Endothelial cell of umbilical vein (primary cell): Measurements from ENCODE around the gene PDCL2. TPM values are rescaled to one million over a fixed set of nuclear protein-coding genes. Genes with fewer than 3 reads are reported as not detected.
"Not testable (repeated sequence)": the region's sequence is repeated elsewhere in the genome, so short reads cannot be mapped to it uniquely, and the experiment has no call there.

Experiments used
- BruUV-seq: library from RNA; stranded (reverse); fragments of 400-500 nt; replicated peaks from 2 replicates; lab custom pipeline; 2021; lab: Mats Ljungman, UMichigan
- CTCF ChIA-PET: fragments of 300-600, 350-600 bp; sonication (Branson Sonifier 250); formaldehyde crosslinking; loops from one replicate; lab custom pipeline; 2021; ENCODE audit warnings: antibody characterized with exemption, inconsistent platforms; lab: Charles Lee
- POLR2A ChIA-PET: fragments of 300-600, 350-600 bp; sonication (Branson Sonifier 250); formaldehyde crosslinking; loops from one replicate; lab custom pipeline; 2021; ENCODE audit warnings: antibody characterized with exemption, inconsistent platforms; lab: Charles Lee
- DNase-seq: peaks from one replicate; pipeline ENCODE4 v3.0.0-alpha.2; 2011; ENCODE audit warnings: low read depth, low spot score
- FAIRE-seq: peaks from 2 replicates; lab custom pipeline; 2011; peaks lifted over from hg19 to GRCh38; lab: Jason Lieb, UNC
- H2AFZ ChIP-seq: 2 replicates; pipeline ENCODE4 v1.6.0; 2012; ENCODE audit warnings: low read depth, low read length, control low read depth, inconsistent platforms
- H3K27ac ChIP-seq: 2 replicates; pipeline ENCODE4 v1.5.1; 2011; ENCODE audit warnings: low read depth, mild to moderate bottlenecking, control low read depth, low read length, moderate library complexity; ENCODE audit not compliant: insufficient read depth
- H3K27me3 ChIP-seq, 2 experiments: 2 replicates each; pipeline versions ENCODE4 v1.6.0 to v1.6.1; 2011; ENCODE audit warnings: low read length in 2 of 2, mixed read lengths in 1 of 2; ENCODE audit not compliant: control insufficient read depth in 2 of 2, insufficient read depth in 2 of 2
- H3K36me3 ChIP-seq, 2 experiments: 2 replicates in 1 of 2; 3 replicates in 1 of 2; pipeline ENCODE4 v1.5.1; 2011; ENCODE audit warnings: low read length in 2 of 2, mild to moderate bottlenecking in 1 of 2, moderate library complexity in 1 of 2; ENCODE audit not compliant: control insufficient read depth in 2 of 2, insufficient read depth in 2 of 2; ENCODE audit errors: extremely low read depth in 1 of 2
- H3K4me1 ChIP-seq: 3 replicates; pipeline ENCODE4 v1.5.1; 2011; ENCODE audit warnings: mild to moderate bottlenecking, low read length; ENCODE audit not compliant: control insufficient read depth, insufficient read depth; ENCODE audit errors: extremely low read depth
- H3K4me2 ChIP-seq: 2 replicates; pipeline ENCODE4 v1.6.1; 2011; ENCODE audit warnings: low read length, control low read depth, mixed read lengths; ENCODE audit not compliant: insufficient read depth
- H3K4me3 ChIP-seq, 3 experiments: fragments of 200-600 bp in 1 of 3; sonication (generic), shearing (Covaris generic) in 1 of 3; replicated peaks in 1 of 3; 2 replicates each; pipeline ENCODE4 v1.5.1; 2011 to 2016; ENCODE audit warnings: control low read depth in 3 of 3, low read length in 3 of 3, mild to moderate bottlenecking in 2 of 3, inconsistent platforms in 1 of 3, low read depth in 1 of 3, moderate library complexity in 1 of 3; ENCODE audit not compliant: insufficient read depth in 1 of 3
- H3K79me2 ChIP-seq: 2 replicates; pipeline ENCODE4 v1.6.0; 2012; ENCODE audit warnings: low read length, inconsistent platforms; ENCODE audit not compliant: control insufficient read depth, insufficient read depth
- H3K9ac ChIP-seq: replicated peaks from 2 replicates; pipeline ENCODE3; 2011; ENCODE audit warnings: low read length, control low read depth; ENCODE audit not compliant: insufficient read depth; ENCODE audit errors: extremely low read depth
- H3K9me1 ChIP-seq: replicated peaks from 3 replicates; pipeline ENCODE4 v1.6.0; 2011; ENCODE audit warnings: mild to moderate bottlenecking, low read length; ENCODE audit not compliant: control insufficient read depth, insufficient read depth; ENCODE audit errors: extremely low read depth
- H3K9me3 ChIP-seq: replicated peaks from 2 replicates; pipeline ENCODE4 v1.5.1; 2012; ENCODE audit warnings: low read length, inconsistent platforms; ENCODE audit not compliant: control insufficient read depth, insufficient read depth
- H4K20me1 ChIP-seq: replicated peaks from 2 replicates; pipeline ENCODE3; 2011; ENCODE audit warnings: mild to moderate bottlenecking, low read length; ENCODE audit not compliant: control insufficient read depth, insufficient read depth; ENCODE audit errors: extremely low read depth
- EZH2 ChIP-seq: IDR thresholded peaks from 2 replicates; pipeline ENCODE4 v1.6.1; 2012; ENCODE audit warnings: borderline replicate concordance, low read depth, mild to moderate bottlenecking, moderate library complexity, low read length, inconsistent platforms; ENCODE audit not compliant: severe bottlenecking
- FOS ChIP-seq: IDR thresholded peaks from 2 replicates; pipeline ENCODE4 v1.6.1; 2011; ENCODE audit warnings: mild to moderate bottlenecking, low read length, moderate library complexity, borderline replicate concordance; ENCODE audit not compliant: insufficient read depth
- GATA2 ChIP-seq: IDR thresholded peaks from 2 replicates; pipeline ENCODE4 v1.7.0; 2011; ENCODE audit warnings: low read depth, mild to moderate bottlenecking, moderate library complexity, mixed read lengths, low read length; ENCODE audit not compliant: insufficient read length, insufficient read depth
- JUN ChIP-seq: IDR thresholded peaks from 2 replicates; pipeline ENCODE4 v1.6.1; 2011; ENCODE audit warnings: borderline replicate concordance, low read depth; ENCODE audit not compliant: insufficient read length, insufficient read depth
- MAX ChIP-seq: IDR thresholded peaks from 2 replicates; pipeline ENCODE4 v1.6.1; 2011; ENCODE audit not compliant: insufficient read depth, insufficient read length
- MYC ChIP-seq: IDR thresholded peaks from one replicate; pipeline ENCODE4 v1.6.1; 2011; ENCODE audit warnings: mild to moderate bottlenecking, low read depth, low read length
- POLR2A ChIP-seq: IDR thresholded peaks from 2 replicates; pipeline ENCODE4 v1.6.1; 2012; ENCODE audit warnings: low read depth, mild to moderate bottlenecking, control low read depth, low read length
- dilution Hi-C: fragments of 300-500 bp; cut with MboI; formaldehyde crosslinking; loops from one replicate; pipeline ENCODE4 v1.15.0; 2019; ENCODE audit warnings: low sequenced_read_pairs; ENCODE audit not compliant: extremely low pct_ligation_motif_present
- intact Hi-C: fragments of 100-400 bp; cut with micrococcal nuclease; formaldehyde crosslinking; loops from one replicate; pipeline ENCODE4 v1.10.0; 2022
- polyA plus RNA-seq, 4 experiments: library from polyadenylated mRNA; depleted of rRNA in 3 of 4; stranded (reverse) in 3 of 4; unstranded in 1 of 4; fragments of >200 nt; gene quantifications; 2 replicates each; pipeline versions ENCODE4 v1.2.1 to v1.2.3, GENCODE V29; 2011 to 2012; ENCODE audit warnings: missing spikeins in 1 of 4
- total RNA-seq: library from RNA; stranded (reverse); gene quantifications from 2 replicates; pipeline ENCODE4 v1.2.3, GENCODE V29; 2021

Gene PDCL2
- total and polyA plus RNA-seq, 2 donors (not counting 3 experiments of a cell fraction or from before 2014, with no cell fraction given), result not detected

- POLR2A ChIA-PET, result no interaction called here
- H3K27ac ChIP-seq, result no peak overlapping the region
- TF ChIP-seq MAX (no peak), JUN (no peak), EZH2 (no peak)
- no peak overlapping the region for H2AFZ ChIP-seq
- peaks cover 34 to 55% of the 10 kb centered on the region in 2 experiments for H3K27me3 ChIP-seq
- H3K4me3 ChIP-seq, result no peak overlapping the region
- intact Hi-C loops (no loop called here), dilution Hi-C loops (no loop called here)
- H3K9me3 ChIP-seq, result no peaks in the 10 kb centered on the region
- FAIRE-seq, result no peak
- no peaks in the 10 kb centered on the region for H4K20me1 ChIP-seq
- H3K9ac ChIP-seq, result no peak overlapping the region
- no peak for DNase-seq
- BruUV-seq, result no TSS peak
- H3K9me1 ChIP-seq, result no peaks in the 10 kb centered on the region
- CTCF ChIA-PET, result no interaction called here
- no peaks in the 10 kb centered on the region for H3K79me2 ChIP-seq
- H3K4me1 ChIP-seq, result peaks cover 7% of the 10 kb centered on the region
- H3K36me3 ChIP-seq, result no peaks in the 10 kb centered on the region
- H3K4me2 ChIP-seq, result no peak overlapping the region
Observed at GRCh38 chr4:55633903-55634302, 41.9 kb upstream of the PDCL2 start.

- Histone ChIP-seq H3K79me2 (no peaks in the 10 kb centered on the region), H3K9ac (no peak overlapping the region), H3K9me1 (no peaks in the 10 kb centered on the region), H3K36me3 (no peaks in the 10 kb centered on the region), H3K4me2 (no peak overlapping the region), H3K27ac (no peak overlapping the region), H3K4me3 (no peak overlapping the region), H2AFZ (no peak overlapping the region), H3K9me3 (no peaks in the 10 kb centered on the region), H4K20me1 (no peaks in the 10 kb centered on the region), H3K27me3 (peaks cover 0 to 4% of the 10 kb centered on the region in 2 experiments), H3K4me1 (no peaks in the 10 kb centered on the region)
- dilution Hi-C loops, result no loop called here
- ChIA-PET CTCF (no interaction called here), POLR2A (no interaction called here)
- TF ChIP-seq GATA2 (no peak), POLR2A (no peak), FOS (no peak), JUN (no peak), MYC (no peak), MAX (no peak)
- DNase-seq (no peak), FAIRE-seq (no peak)
- intact Hi-C loops, result no loop called here
- BruUV-seq, result no TSS peak
Observed at GRCh38 chr4:55625835-55626234, 33.8 kb upstream of the PDCL2 start.

GRCh38 chr4:55624063-55624462 is 32.0 kb upstream of the PDCL2 start:
- dilution Hi-C loops, result not testable (repeated sequence)

More at GRCh38 chr4:55624063-55624462, 32.0 kb upstream of the PDCL2 start:
- H3K9ac ChIP-seq, H3K27ac ChIP-seq, DNase-seq, H3K36me3 ChIP-seq, CTCF ChIA-PET, POLR2A ChIA-PET, H4K20me1 ChIP-seq, H3K4me3 ChIP-seq, H3K79me2 ChIP-seq, H3K4me2 ChIP-seq, H3K4me1 ChIP-seq, intact Hi-C loops, H3K9me3 ChIP-seq, H3K9me1 ChIP-seq, H2AFZ ChIP-seq, H3K27me3 ChIP-seq, BruUV-seq, FAIRE-seq: not testable (repeated sequence)
